ENCODE measurements around the gene TCEA3.
A peak's percentile ranks its signal among the peaks of the same experiment; 100 is the strongest.

TCEA3 gene

DNA sequence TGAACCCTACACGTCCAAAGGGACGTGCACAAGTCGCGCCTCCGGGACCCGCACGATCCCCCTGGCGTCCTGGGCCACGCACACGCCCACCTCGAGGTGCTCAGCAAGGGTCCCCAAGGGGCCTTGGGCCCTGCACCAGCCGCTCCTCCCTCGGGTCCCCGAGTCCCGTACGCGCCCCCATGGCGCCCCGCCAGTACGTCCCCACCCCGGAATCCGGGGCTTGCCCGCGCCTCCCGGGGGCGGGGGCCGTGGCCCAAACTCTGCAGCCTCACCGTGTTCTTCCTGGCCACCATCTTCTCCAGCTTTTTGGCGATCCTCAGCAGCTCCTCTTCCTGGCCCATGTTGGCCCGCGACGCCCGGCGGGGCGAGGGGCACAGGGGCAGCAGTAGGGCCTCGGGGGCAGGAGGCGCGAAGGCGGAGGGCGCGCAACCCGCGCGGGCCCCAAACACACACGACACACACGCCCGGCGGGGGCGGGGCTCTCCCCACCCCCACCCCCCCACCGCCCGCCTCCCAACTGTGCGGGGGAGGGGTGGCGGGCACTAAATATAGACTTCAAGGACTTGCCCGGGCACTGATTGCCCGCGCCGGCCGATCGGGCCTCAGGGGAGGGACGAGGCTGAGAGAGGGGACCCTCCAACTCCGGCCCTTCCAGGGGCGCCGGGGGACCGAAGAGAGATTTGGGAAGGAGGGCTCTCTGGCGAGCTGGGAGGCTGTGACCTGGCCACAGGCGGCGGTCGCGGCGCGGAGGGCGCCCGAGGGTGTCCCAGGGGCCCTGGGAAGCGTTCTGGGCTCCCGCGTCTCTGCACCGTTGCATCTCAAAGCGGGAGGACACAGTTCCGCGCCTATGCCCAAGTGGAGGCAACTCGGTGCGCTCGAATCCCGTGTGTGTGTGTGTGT, at the start of gene TCEA3:
TSS of gene TCEA3 (minus strand) at position 456 of the 900 bp plus-strand sequence. CDS start at position 341, 115 bp downstream.
- no peak for DNase-seq (ENCODE audit: low read depth)

DNA sequence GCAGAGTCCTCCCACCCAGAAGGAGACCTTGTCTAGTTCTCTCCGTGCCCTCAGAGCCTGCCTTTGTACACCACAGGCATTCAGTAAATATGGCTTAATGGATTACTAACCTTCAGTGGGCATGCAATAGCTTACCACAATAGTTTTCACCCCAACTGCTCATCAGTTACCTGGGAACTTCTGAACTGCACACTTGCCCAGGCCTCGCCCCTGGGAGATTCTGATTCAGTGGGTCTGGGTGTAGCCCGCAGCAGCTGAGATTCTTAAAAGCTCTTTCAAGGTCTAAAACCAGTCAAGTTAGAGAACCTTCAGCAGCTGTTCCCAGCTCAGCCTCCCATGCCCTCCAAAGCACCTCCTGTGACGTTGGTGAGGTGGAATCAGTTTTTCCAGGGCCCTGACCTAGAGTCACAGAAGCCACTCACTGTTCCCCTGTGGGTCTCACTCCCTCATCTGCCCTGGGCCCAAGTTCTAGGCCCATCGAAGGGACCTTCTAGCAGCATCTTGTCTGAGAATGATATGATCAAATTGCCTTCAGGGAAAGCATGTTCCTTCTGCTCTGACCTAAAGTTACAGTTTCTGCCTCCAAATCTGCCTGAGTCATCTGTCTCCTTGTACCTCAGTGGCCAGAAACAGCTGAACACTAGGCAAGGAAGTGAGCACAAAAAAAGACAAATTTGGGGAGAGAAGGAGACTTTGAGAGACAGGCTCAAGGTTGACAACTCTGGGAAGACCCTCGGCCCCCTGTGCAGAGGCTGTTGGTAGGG, 48.7 kb upstream of the TCEA3 start:
- no peak for DNase-seq (ENCODE audit: low read depth)

DNA sequence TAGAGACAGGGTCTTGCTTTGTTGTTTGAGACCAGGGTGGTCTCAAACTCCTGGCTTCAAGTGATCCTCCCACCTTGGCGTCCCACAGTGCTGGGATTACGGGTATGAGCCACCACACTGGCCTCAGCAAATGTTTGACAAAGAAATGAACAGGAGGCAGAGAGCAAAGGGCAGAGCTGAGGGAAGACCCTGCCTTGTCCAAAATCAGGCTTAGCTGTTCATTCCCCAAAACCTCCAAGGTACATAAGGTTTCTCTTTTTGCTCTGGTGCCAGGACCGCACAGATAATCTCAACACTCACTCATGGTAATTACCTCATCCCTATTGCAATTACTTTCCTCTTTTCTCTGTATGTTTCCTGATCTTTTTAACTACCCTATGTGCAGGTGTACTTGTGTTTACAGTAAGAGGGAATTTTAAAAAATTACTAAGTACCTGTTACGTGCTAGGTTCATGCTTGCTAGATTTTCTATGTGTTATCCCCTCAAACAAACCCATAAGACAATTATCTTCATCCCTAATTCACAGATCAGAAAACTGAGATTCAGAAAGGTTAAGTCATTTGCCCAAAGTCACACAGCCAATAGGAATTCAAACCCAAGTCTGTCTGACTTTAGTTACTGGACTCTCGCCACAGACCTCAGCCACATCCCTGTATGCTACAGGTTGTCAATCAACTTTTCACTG, 47.9 kb upstream of the TCEA3 start:
- DNase-seq (ENCODE audit: low read depth): no peak

DNA sequence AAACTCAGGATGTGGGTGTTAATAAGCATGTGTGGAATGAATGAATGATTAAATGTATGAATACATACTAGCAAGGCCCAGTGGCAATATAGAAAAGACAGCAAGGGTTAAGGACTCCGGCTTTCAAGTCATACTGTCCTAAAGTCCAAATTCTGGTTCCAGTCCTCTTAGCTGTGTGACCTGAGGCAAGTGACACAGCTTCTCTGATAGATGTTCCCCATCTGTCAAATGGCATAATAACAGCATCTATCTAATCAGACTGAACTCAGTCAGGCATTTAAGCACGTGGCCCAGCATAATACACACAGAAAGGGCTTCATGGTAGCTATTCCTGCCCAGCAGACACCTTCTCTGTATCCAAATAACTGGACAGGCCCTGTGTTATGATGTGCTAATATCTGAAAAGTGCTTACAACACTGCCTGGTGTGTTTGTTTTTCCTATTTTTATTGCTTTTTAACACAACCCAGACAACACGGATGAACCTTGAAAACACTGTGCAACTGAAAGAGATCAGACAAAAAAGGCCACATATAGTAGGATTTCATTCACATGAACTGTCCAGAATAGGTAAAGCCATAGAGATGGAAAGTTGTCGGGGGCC, 47.0 kb upstream of the TCEA3 start:
- DNase-seq (ENCODE audit: low read depth): no peak

DNA sequence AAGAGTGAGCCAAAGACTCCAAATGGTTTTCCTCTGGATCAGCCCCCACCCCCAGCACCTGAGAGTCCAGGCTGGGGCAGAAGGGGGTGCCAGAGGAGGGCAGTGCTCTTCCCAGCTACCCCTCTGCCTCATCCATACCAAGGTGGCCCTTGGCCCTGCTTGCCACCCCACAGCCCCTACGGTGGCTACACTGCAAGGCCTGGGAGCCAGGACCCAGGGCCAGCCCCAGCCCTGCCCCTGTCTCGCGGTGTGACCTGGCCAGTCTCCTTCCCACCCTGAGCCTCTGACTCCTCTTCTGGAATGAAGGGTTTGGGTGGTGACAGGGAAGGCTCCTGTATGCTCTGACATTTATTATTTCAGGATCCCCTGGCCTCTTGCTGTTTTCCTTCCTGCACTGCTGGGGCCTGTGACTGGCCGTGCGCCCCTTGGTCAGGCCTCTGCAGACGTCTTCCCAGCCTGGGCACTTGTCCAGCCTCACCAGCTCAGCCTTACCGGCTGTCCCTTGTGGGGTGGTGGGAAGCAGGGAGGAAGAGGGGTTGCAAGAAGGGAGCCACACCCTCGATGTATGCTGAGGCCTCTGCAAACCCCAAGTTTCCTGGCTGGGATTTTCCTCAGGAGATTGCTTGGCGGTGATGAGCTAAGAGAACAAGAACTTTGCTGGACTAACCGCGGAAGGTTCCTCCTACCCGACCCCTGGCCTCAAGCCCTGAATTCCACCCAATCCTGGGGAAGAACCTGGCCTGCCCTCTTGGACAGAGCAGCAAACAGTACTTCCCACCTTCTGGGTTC, 45.9 kb upstream of the TCEA3 start:
- no peak for DNase-seq (ENCODE audit: low read depth)

DNA sequence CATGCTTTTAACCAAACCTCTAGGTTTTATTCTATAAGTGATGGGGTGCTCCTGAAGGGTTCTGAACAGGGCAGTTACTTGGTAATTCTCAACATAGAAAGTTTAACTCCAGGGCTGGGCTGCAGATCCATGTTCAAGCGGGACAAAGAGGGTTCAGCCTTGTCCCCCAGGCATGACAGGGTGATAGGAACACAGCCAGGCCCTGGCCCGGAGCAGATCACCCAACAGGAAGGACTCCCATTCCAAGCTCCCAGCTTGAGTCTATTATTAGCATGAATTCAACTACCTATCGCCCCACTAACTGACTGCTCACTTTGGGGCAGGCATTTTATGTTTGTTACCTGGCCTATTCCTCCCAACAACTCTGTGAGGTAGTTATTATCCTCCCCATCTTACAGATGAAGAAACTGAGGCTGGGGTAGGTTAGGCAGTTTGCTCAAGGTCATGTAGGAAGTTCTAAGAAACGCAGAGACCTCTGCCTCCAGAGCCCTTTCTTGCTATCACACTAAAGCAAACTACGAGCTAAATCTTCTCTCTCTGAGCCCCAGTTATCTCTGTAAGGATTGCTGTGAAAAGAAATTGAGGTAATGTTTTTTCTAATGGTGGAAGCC, 44.9 kb upstream of the TCEA3 start:
- no peak for DNase-seq (ENCODE audit: low read depth)

DNA sequence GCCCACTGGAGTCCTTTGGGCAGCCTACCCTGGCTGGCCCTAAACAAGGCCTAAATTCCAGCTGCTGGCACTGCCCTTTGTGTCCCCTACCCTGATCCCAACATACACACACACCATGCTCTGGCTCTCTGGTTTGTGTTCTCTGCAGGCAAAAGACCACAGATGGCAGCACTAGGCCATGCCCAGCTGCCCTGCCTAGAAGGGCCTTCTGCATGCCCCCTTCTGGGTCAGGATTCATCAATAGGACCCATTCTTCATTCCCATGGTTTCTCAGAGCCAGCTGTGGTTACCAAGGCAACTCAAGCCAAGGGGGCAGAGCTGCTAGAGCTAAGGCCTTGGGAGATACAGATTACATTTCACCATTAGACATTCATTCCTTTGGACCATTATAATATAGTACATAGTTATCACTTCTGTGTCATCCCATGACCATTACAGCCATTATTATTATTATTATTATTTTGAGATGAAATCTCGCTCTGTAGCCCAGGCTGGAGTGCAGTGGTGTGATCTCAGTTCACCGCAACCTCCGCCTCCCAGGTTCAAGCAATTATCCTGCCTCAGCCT, 42.0 kb upstream of the TCEA3 start:
- DNase-seq (ENCODE audit: low read depth): no peak

DNA sequence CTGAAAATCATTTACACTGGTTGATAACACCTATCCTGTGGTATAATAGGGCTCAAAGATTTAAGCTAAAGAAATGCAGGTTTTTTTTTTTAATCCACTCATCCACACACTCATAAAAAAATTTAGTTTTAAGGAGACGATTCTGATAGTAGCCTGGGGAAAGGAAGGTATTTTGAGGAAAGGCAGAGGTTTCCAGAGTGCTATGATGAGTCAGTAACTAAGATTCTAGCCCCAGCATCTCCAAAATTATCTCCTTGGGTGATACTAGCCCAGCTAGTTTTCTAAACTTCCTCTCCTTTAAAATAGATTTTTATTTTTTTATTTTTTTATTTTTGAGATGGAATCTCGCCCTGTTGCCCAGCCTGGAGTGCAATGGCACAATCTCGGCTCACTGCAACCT, 38.7 kb upstream of the TCEA3 start:
- no peak for DNase-seq (ENCODE audit: low read depth)

DNA sequence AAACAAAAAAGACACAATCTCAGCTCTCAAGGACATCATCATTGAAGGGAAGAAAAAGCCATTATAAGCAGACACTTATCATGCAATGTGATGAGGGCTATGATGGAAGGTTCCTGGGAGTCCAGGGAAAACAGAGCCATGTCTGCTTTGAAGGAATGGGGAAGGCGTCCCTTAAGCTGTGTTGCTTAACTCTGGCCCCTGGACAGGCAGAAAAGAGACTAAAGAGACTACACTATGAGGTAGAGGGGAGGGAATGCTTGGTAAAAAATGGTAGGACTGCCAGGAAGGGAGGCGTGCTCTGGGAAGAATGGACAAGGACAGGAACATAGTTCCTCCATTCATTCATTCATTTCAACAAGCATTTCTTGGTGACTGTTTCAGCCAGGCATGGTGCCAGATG, 38.2 kb upstream of the TCEA3 start:
- no peak for DNase-seq (ENCODE audit: low read depth)

DNA sequence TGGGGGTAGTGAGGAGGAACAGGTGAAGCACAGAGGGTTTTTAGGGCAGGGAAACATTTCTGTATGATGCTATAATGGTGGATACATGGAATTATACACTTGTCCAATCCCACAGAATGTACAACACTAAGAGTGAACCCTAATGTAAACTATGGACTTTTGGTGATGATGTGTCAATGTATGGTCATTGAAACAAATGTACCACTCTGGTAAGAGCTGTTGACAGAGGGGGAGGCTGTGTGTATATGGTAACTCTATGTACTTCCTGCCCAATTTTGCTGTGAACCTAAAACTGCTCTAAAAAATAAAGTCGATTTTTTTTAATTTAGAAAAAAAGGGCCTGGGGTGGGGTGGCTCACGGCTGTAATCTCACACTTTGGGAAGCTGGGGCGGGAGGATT, 36.5 kb upstream of the TCEA3 start:
- no peak for DNase-seq (ENCODE audit: low read depth)

DNA sequence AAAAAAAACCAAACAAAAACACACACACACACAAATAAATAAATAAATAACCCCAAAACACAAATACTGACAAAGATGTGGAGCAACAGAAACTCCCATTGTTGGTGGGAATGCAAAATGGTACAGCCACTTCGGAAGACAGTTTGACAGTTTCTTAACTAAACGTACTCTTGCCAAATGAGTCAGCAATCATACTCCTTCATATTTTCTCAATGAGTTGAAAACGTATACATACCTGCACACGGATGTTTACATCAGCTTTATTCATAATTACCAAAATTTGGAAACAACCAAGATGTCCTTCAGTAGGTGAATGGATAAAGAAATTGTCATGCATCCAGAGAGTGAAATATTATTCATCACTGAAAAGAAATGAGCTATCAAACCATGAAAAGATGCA, 36.0 kb upstream of the TCEA3 start:
- no peak for DNase-seq (ENCODE audit: low read depth)

DNA sequence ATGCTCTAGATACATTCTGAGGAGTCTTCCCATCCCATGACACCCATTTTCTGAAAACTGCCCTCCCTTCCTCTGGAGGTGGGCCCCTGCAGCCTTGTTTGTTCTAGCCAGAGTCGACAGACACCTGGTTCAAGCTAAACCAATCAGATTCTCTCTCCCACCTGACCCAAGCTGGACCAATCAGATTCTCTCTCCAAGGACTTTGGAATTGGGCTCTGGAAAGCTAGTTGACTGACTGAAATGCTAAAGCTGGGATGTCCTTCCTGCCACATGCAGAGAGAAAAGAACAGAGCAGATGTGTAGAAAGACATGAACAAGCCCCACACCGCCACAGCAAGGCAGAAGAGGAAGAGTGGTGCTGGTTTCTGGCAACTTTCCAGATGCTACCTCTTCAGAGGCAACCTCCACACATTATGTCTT, 34.8 kb upstream of the TCEA3 start:
- no peak for DNase-seq (ENCODE audit: low read depth)

DNA sequence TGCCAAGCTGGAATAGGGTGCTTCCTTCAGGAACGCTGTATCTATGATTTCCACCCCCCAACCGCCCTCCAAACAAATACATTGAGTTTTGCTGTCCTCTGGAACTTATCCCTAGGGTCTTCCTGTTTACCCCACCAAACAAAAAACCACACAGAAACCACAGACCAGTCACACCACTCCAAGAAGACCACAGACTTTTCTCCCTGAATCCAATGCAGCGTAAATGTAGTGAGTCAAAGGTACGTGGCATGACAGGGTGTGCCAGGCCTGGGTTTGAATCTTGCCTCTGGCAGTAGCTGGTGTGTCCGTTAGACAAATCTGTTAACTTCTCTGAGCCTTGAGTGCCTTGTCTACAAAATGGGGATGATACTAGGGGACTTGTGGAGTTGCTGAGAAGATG, 31.7 kb upstream of the TCEA3 start:
- no peak for DNase-seq (ENCODE audit: low read depth)

DNA sequence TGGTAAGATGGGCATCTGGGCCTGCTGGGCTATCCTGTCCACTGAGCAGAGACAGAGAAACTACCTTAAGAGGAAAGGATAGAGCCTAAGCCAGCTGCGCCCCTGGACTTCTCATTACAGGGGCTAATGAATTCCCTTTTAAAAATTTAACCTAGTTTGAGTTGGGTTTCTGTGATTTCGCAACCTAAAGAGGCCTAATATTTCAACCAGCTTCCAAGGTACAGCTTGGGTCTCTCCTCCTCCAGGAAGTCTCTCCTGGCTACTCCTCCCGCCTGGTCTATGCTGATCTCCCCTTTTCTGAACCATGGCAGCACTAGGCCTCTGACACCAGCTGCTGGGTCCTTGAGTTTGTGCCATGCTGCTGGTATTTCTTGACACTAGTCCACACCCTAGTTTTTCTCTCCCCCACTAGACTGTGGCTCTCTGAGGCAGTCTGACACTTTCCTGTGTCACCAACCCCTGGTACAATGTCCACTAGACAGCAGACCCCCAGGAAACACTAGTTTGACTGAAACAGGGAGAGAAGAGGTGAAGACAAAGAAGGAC, 29.0 kb upstream of the TCEA3 start:
- no peak for DNase-seq (ENCODE audit: low read depth)

DNA sequence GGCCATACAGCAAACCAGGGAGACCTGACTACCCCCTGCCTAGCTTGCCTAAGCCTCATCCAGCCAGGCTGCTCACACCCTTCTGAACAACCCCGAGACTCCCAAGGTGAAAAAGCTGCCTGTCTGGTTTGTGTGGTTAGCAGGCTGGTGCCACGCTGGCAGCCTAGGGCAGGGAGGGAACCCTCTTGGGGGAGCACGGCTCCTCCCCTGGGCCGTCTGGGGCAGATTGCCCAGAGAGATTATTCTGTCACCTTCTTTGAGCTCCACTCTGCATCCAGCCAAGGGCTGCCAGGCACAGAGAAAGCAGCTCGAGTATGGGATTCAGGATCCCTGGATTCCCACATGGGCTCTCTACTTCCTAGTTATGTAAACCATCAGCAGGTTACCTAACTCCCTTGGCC, 27.5 kb upstream of the TCEA3 start:
- DNase-seq (ENCODE audit: low read depth): peak; percentile 15

DNA sequence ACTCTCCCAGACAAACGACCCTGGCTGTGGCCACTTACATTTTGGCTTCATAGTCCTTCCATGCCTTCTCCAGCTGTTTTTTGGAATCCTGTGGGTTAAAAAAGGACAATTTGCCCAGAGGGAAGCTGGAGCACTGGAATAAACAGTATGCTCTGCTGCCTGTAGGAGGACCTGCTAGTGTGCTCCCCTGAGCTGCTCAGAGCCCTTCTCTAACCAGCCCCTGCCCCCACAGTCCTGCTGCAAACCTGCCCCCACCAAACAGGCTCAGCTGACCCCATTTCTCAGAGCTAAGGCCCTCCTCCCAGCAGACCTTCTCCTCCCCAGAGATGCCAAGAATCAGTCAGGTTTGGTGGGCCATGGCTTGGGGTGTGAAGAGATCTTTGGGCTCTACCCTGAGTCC, 26.9 kb upstream of the TCEA3 start:
- no peak for DNase-seq (ENCODE audit: low read depth)

DNA sequence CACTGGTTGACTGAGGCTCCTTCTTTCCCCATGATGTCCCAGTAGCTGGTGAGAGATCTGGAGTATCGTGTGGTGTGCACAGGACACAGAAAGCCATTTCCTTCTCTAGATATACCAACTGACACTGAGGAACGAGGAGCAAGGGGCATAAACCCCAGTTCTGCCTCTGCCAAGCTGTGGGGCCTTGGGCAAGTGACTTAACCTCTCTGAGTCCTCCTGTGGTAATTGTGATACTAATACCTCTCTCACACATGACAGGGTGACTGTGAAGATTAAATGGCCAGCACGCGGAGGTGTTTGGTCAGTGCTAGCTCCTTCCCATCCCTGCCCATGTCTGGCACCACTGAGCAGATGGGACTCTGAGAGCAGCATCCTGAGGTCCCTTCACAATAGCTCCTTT, 26.3 kb upstream of the TCEA3 start:
- no peak for DNase-seq (ENCODE audit: low read depth)

DNA sequence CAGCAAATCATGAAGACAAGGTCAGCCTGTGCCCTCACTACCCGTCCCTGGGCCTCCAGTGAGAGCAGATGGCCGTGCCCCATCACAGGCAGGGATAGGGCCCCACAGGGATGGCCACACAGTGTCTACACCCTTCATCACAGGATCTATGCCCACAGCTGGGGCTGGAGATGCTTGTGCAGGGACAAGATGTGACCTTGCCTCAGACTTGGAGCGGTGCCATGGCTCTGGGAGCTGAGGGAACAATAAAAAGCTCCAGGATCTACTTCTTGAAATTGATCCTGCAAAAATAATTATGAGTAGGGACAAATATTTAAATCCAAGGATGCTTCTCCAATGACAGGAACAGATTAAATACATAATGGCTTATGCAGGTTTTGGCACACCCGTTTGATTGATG, 25.4 kb upstream of the TCEA3 start:
- DNase-seq (ENCODE audit: low read depth): no peak

DNA sequence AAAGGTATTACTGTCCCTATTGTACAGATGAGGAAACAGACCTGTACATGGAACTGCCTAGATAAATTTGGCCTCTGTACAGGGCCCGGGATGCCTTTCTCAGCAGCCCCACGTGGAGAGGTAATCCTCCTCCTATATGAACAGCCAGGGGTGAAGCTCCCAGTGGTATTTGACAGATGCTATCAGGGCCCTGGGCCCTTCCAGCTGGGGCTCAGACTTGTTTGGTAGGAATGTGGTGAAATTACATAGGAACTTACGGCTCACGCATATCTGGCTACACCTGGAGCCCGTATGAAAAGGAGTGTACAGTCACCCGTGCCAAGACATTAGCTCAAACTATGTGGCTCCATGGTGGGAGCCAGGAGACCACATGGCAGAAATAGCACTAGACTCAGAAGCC, 24.8 kb upstream of the TCEA3 start:
- DNase-seq (ENCODE audit: low read depth): no peak

DNA sequence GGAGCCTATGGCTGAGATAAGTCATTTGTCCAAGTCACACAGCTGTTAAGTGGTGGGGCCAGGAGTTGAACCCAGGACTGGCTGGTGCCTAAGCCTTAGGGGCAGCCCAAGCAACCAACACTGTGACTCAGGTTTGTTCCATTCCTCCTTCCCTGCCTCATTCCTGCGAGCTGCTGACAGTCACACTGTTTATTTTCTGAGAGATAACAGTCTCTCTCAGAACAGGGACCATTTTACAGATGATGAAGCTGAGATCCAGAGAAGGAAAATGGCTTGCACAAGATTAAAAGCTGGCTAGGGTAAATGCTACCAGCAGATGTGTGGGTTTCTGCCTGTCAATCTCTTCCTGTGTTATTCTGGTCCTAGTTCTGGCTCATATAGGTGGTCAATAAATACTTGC, 24.3 kb upstream of the TCEA3 start:
- no peak for DNase-seq (ENCODE audit: low read depth)
